GM18951 (cell line): ENCODE measurements around the gene SMYD1.

Source experiments
- POLR2A ChIP-seq: IDR thresholded peaks from 4 replicates; pipeline ENCODE4 v1.6.1; 2011; ENCODE audit warnings: mild to moderate bottlenecking; ENCODE audit not compliant: insufficient read length, insufficient read depth; ENCODE audit errors: extremely low read depth
- in situ Hi-C: fragments of 300-500 bp; cut with MboI; formaldehyde crosslinking; loops from one replicate; pipeline ENCODE4 v1.12.0; 2022; ENCODE audit warnings: low sequenced_read_pairs, mixed read lengths, inconsistent platforms; ENCODE audit not compliant: unreplicated experiment

SMYD1 gene

GRCh38 chr2:88139203-88139702 is 71.6 kb downstream of the SMYD1 start:
- no peak for TF ChIP-seq POLR2A
- in situ Hi-C loops, result no loop called here

GRCh38 chr2:88139804-88140203 is 72.2 kb downstream of the SMYD1 start:
- in situ Hi-C loops, result no loop called here
- no peak for TF ChIP-seq POLR2A

GRCh38 chr2:88141952-88142351 is 74.3 kb downstream of the SMYD1 start:
- in situ Hi-C loops, result no loop called here
- no peak for TF ChIP-seq POLR2A

GRCh38 chr2:88144271-88144670 is 76.6 kb downstream of the SMYD1 start:
- in situ Hi-C loops, result no loop called here
- no peak for TF ChIP-seq POLR2A

GRCh38 chr2:88144914-88145497 is 77.4 kb downstream of the SMYD1 start:
- no peak for TF ChIP-seq POLR2A
- in situ Hi-C loops, result no loop called here

GRCh38 chr2:88146590-88146989 is 79.0 kb downstream of the SMYD1 start:
- in situ Hi-C loops, result no loop called here
- no peak for TF ChIP-seq POLR2A

- in situ Hi-C loops, result no loop called here
- TF ChIP-seq POLR2A, result no peak
These were observed 79.5 kb downstream of the SMYD1 start for GRCh38 chr2:88147145-88147544.

- TF ChIP-seq POLR2A, result no peak
These were observed 81.4 kb downstream of the SMYD1 start for GRCh38 chr2:88148929-88149438.

GRCh38 chr2:88159481-88159880 is 91.9 kb downstream of the SMYD1 start:
- in situ Hi-C loops, result loop anchor here (10.0 kb wide), 1 partner anchor 85 kb away; no protein-coding TSS in a partner anchor

More at GRCh38 chr2:88148929-88149438, 81.4 kb downstream of the SMYD1 start:
- in situ Hi-C loops, result no loop called here

GRCh38 chr2:88159955-88160415 is 92.4 kb downstream of the SMYD1 start:
- in situ Hi-C loops, result loop anchor here (10.0 kb wide), 1 partner anchor 85 kb away; no protein-coding TSS in a partner anchor
- no peak for TF ChIP-seq POLR2A

More at GRCh38 chr2:88159481-88159880, 91.9 kb downstream of the SMYD1 start:
- TF ChIP-seq POLR2A, result no peak

GRCh38 chr2:88160517-88160916 is 92.9 kb downstream of the SMYD1 start:
- TF ChIP-seq POLR2A, result no peak
- in situ Hi-C loops, result no loop called here

- in situ Hi-C loops, result no loop called here
These were observed 94.0 kb downstream of the SMYD1 start for GRCh38 chr2:88161446-88162244.

More at GRCh38 chr2:88161446-88162244, 94.0 kb downstream of the SMYD1 start:
- TF ChIP-seq POLR2A, result no peak
